Measurements from ENCODE around the gene CARD11. TPM values are rescaled to one million over a fixed set of nuclear protein-coding genes. Genes with fewer than 3 reads are reported as not detected.

CARD11 gene
- polyA plus RNA-seq, 1 donor from 2014 or later, result not detected

DNA sequence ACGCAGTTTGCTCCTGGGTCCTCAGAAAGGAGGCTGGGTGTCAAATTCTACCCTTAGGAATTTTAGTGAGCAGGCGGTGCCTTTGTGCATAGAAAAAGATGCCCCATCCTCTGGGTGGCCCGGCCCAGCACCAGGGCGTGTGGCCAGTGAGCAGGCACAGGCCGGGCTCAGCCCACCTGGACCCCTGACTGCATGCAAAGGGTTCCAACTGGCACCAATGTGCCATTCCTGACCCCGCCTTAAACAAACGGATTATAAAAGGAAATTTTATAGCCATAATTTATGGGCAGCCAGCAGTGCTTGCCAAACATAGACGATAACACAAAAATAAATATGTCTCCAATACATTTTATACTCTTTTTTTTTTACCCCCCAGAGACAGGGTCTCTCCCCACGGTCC is 159.5 kb downstream of the CARD11 start:
- Histone ChIP-seq H3K27me3 (ENCODE audit: insufficient read depth, low read depth, low read length) (no peaks in the 10 kb centered on the region), H2AFZ (ENCODE audit: low read depth, low read length) (no peak overlapping the region), H3K9me3 (ENCODE audit: low read length) (no peaks in the 10 kb centered on the region), H3K27ac (ENCODE audit: low read length) (no peak overlapping the region), H4K20me1 (ENCODE audit: insufficient read depth) (no peaks in the 10 kb centered on the region), H3F3A (ENCODE audit: insufficient read depth, low read length, poor library complexity, severe bottlenecking) (no peaks in the 10 kb centered on the region), H3K79me2 (replicated peaks; ENCODE audit: insufficient read depth, low read length) (no peaks in the 10 kb centered on the region), H3K4me2 (ENCODE audit: low read length) (no peak overlapping the region), H3K9ac (ENCODE audit: low read length) (no peak overlapping the region), H3K9me2 (ENCODE audit: insufficient read depth, low read length) (no peaks in the 10 kb centered on the region), H3K36me3 (ENCODE audit: insufficient read depth, low read length) (no peaks in the 10 kb centered on the region), H3K4me3 (ENCODE audit: low read length) (no peak overlapping the region)
- TF ChIP-seq EZH2 (IDR thresholded peaks at IDR 0.05; ENCODE audit: borderline replicate concordance, insufficient read depth, low read length, poor library complexity, severe bottlenecking) (no peak), EP300 (conservative IDR thresholded peaks at IDR 0.05; ENCODE audit: poor library complexity, severe bottlenecking) (no peak), RAD21 (conservative IDR thresholded peaks at IDR 0.05) (no peak), MXI1 (conservative IDR thresholded peaks at IDR 0.05; ENCODE audit: poor library complexity, severe bottlenecking) (no peak), SMC3 (conservative IDR thresholded peaks at IDR 0.05; ENCODE audit: poor library complexity) (no peak), TAF1 (IDR thresholded peaks at IDR 0.05; ENCODE audit: low read depth) (no peak), POLR2AphosphoS5 (IDR thresholded peaks at IDR 0.05) (no peak)
- TF ChIP-seq, protein P1, sequence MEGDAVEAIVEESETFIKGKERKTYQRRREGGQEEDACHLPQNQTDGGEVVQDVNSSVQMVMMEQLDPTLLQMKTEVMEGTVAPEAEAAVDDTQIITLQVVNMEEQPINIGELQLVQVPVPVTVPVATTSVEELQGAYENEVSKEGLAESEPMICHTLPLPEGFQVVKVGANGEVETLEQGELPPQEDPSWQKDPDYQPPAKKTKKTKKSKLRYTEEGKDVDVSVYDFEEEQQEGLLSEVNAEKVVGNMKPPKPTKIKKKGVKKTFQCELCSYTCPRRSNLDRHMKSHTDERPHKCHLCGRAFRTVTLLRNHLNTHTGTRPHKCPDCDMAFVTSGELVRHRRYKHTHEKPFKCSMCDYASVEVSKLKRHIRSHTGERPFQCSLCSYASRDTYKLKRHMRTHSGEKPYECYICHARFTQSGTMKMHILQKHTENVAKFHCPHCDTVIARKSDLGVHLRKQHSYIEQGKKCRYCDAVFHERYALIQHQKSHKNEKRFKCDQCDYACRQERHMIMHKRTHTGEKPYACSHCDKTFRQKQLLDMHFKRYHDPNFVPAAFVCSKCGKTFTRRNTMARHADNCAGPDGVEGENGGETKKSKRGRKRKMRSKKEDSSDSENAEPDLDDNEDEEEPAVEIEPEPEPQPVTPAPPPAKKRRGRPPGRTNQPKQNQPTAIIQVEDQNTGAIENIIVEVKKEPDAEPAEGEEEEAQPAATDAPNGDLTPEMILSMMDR (IDR thresholded peaks at IDR 0.05; ENCODE audit: poor library complexity, severe bottlenecking), result no peak
- TF ChIP-seq, protein P2, sequence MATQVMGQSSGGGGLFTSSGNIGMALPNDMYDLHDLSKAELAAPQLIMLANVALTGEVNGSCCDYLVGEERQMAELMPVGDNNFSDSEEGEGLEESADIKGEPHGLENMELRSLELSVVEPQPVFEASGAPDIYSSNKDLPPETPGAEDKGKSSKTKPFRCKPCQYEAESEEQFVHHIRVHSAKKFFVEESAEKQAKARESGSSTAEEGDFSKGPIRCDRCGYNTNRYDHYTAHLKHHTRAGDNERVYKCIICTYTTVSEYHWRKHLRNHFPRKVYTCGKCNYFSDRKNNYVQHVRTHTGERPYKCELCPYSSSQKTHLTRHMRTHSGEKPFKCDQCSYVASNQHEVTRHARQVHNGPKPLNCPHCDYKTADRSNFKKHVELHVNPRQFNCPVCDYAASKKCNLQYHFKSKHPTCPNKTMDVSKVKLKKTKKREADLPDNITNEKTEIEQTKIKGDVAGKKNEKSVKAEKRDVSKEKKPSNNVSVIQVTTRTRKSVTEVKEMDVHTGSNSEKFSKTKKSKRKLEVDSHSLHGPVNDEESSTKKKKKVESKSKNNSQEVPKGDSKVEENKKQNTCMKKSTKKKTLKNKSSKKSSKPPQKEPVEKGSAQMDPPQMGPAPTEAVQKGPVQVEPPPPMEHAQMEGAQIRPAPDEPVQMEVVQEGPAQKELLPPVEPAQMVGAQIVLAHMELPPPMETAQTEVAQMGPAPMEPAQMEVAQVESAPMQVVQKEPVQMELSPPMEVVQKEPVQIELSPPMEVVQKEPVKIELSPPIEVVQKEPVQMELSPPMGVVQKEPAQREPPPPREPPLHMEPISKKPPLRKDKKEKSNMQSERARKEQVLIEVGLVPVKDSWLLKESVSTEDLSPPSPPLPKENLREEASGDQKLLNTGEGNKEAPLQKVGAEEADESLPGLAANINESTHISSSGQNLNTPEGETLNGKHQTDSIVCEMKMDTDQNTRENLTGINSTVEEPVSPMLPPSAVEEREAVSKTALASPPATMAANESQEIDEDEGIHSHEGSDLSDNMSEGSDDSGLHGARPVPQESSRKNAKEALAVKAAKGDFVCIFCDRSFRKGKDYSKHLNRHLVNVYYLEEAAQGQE (IDR thresholded peaks at IDR 0.05; ENCODE audit: borderline replicate concordance), result no peak

DNA sequence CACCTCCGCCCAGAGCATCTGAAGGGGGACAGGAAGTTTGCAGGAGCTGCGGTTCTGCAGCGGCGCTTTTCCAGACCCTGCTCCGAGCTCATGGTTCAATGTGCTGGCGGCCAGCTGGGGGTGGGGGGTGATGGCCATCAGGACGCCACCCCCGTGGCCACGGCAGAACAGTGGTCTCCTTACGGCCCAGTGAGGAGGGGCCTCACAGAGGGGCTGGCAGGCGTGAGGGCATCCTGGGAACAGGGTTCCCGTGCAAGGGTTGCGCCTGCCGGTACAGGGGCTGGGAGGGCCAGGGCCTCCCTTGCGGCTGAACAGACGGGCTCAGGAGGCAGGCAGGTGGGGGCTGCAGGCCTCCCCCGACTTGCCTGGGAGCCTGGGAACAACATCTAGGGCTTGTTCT is 160.6 kb downstream of the CARD11 start:
- no peaks in the 10 kb centered on the region for H3K36me3 ChIP-seq (ENCODE audit: insufficient read depth, low read length)
- TF ChIP-seq RAD21 (conservative IDR thresholded peaks at IDR 0.05) (no peak), SMC3 (conservative IDR thresholded peaks at IDR 0.05; ENCODE audit: poor library complexity) (no peak), EP300 (conservative IDR thresholded peaks at IDR 0.05; ENCODE audit: poor library complexity, severe bottlenecking) (no peak), POLR2AphosphoS5 (IDR thresholded peaks at IDR 0.05) (no peak), MXI1 (conservative IDR thresholded peaks at IDR 0.05; ENCODE audit: poor library complexity, severe bottlenecking) (no peak), EZH2 (IDR thresholded peaks at IDR 0.05; ENCODE audit: borderline replicate concordance, insufficient read depth, low read length, poor library complexity, severe bottlenecking) (no peak)
- TF ChIP-seq, protein P1 (IDR thresholded peaks at IDR 0.05; ENCODE audit: poor library complexity, severe bottlenecking), result no peak
- TF ChIP-seq, protein P2 (IDR thresholded peaks at IDR 0.05; ENCODE audit: borderline replicate concordance), result no peak
- H3F3A ChIP-seq (ENCODE audit: insufficient read depth, low read length, poor library complexity, severe bottlenecking), result no peaks in the 10 kb centered on the region
- no peaks in the 10 kb centered on the region for H4K20me1 ChIP-seq (ENCODE audit: insufficient read depth)
- no peak overlapping the region for H2AFZ ChIP-seq (ENCODE audit: low read depth, low read length)
- no peaks in the 10 kb centered on the region for H3K79me2 ChIP-seq (replicated peaks; ENCODE audit: insufficient read depth, low read length)
- no peaks in the 10 kb centered on the region for H3K27me3 ChIP-seq (ENCODE audit: insufficient read depth, low read depth, low read length)
- H3K9ac ChIP-seq (ENCODE audit: low read length), result no peak overlapping the region
- H3K4me2 ChIP-seq (ENCODE audit: low read length), result no peak overlapping the region
- H3K27ac ChIP-seq (ENCODE audit: low read length), result no peak overlapping the region
- H3K9me3 ChIP-seq (ENCODE audit: low read length), result no peaks in the 10 kb centered on the region
- H3K9me2 ChIP-seq (ENCODE audit: insufficient read depth, low read length), result no peaks in the 10 kb centered on the region
- no peak overlapping the region for H3K4me3 ChIP-seq (ENCODE audit: low read length)
